Mucosa of rectum (tissue), 2 donors: ENCODE data around the gene USP3.
"Not testable (repeated sequence)": the region's sequence is repeated elsewhere in the genome, so short reads cannot be mapped to it uniquely, and the experiment has no call there.

Source experiments
- H3K27ac ChIP-seq, 2 donors: one replicate each; pipeline ENCODE4 v1.7.0; 2013; ENCODE audit warnings: inconsistent platforms in 2 of 2, low read depth in 2 of 2, low read length in 2 of 2
- H3K27me3 ChIP-seq, 2 donors: one replicate each; pipeline ENCODE4 v1.7.0; 2013; ENCODE audit warnings: low read length in 2 of 2; ENCODE audit not compliant: control insufficient read depth in 2 of 2, insufficient read depth in 2 of 2
- H3K36me3 ChIP-seq, 2 donors: one replicate each; pipeline ENCODE4 v1.7.0; 2013; ENCODE audit warnings: low read length in 2 of 2; ENCODE audit not compliant: control insufficient read depth in 2 of 2, insufficient read depth in 2 of 2
- H3K4me1 ChIP-seq, 2 donors: one replicate each; pipeline ENCODE4 v1.7.0; 2013; ENCODE audit warnings: low read length in 2 of 2, mild to moderate bottlenecking in 1 of 2; ENCODE audit not compliant: control insufficient read depth in 2 of 2, insufficient read depth in 2 of 2
- H3K4me3 ChIP-seq, 2 donors: one replicate each; pipeline ENCODE4 v1.7.0; 2013; ENCODE audit warnings: low read length in 2 of 2
- H3K9ac ChIP-seq, 2 donors: one replicate each; pipeline ENCODE4 v1.7.0; 2013; ENCODE audit warnings: low read length in 2 of 2, low read depth in 1 of 2, mild to moderate bottlenecking in 1 of 2
- H3K9me3 ChIP-seq, 2 donors: one replicate each; pipeline ENCODE4 v1.7.0; 2013; ENCODE audit warnings: low read length in 2 of 2; ENCODE audit not compliant: control insufficient read depth in 2 of 2
- donor health status: healthy.
- donor health status: Normal muscosa, but diverticular disease.

Gene USP3

DNA sequence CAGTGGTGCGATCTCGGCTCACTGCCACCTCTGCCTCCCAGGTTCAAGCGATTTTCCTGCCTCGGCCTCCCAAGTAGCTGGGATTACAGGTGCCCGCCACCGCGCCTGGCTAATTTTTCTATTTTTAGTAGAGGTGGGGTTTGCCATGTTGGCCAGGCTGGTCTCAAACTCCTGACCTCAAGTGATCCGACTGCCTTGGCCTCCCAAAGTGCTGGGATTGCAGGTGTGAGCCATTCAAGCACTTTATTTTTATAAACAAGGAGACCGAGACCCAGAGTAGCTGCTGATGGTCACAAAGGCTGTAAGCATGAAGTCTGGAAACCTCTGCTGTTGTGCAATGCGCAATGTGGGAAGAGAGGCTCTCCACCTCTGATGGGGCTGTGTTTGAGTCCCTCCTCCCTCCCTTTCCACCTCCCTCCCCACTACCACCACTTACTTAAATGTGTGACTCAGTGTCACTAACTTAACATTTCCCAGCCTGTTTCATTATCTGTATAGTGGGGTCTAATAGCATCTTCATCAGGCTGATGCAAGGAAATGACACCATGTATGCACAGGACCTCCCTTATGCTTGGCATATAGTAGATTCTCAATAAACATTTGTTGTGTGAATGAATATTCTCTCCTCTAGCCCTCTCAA is 16.5 kb upstream of the USP3 start:
- H3K36me3 ChIP-seq, H3K9me3 ChIP-seq, H3K27ac ChIP-seq, H3K4me3 ChIP-seq, H3K9ac ChIP-seq, H3K27me3 ChIP-seq: not testable (repeated sequence)
- H3K4me1 ChIP-seq, result peaks cover 0 to 18% of the 10 kb centered on the region in 2 donors

DNA sequence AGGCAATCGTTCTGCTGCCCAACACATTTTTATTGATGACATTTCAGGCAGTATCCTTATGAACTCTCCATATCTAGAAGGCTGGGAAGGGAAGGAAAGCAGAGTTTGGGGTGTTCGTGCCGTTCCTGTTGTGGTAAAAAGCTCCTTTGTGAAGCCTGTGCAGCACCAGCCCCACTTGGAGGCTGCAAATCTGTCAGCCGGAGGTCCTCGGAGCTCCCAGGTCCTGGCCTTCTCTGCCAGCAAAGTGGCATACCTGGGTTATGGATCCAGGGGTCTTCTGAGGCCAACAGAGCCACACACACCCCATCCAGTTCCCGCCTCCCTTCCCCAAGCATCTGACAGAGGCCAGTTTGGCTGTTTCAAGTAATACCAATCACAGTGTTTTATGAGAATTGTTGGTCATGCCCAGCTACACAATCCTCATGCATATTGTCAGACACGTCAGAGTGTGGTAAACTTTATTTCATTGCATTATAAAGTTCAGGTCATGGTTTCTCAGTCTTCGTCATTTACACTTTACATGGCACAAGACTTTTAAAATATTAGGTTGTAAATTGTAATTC is 15.9 kb upstream of the USP3 start:
- H3K27ac ChIP-seq, result no peak overlapping the region
- H3K4me3 ChIP-seq, result no peak overlapping the region
- H3K36me3 ChIP-seq, result no peaks in the 10 kb centered on the region
- peaks cover 0 to 15% of the 10 kb centered on the region in 2 donors for H3K4me1 ChIP-seq
- no peaks in the 10 kb centered on the region for H3K27me3 ChIP-seq
- no peak overlapping the region for H3K9ac ChIP-seq
- H3K9me3 ChIP-seq, result no peaks in the 10 kb centered on the region

DNA sequence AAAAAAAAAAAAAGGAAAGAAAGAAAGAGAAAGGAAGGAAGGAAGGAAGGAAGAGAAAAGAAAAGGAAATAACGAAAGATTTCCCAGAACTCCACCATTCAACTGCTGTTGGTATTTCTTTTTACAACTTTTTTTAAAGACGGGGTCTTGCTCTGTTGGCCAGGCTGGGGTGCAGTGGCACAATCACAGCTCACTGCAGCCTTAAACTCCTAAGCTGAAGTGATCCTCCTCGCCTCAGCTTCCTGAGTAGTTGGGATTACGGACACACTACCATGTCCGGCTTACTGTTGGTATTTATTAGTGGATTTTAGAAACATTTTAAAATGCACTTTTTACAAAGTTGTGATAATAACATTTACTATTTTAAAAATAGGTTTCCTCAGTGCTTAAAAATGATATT is 15.0 kb upstream of the USP3 start:
- Histone ChIP-seq H3K27ac (no peak overlapping the region), H3K4me1 (peaks cover 0 to 9% of the 10 kb centered on the region in 2 donors), H3K27me3 (no peaks in the 10 kb centered on the region), H3K36me3 (no peaks in the 10 kb centered on the region), H3K9ac (no peak overlapping the region), H3K4me3 (no peak overlapping the region), H3K9me3 (no peaks in the 10 kb centered on the region)

DNA sequence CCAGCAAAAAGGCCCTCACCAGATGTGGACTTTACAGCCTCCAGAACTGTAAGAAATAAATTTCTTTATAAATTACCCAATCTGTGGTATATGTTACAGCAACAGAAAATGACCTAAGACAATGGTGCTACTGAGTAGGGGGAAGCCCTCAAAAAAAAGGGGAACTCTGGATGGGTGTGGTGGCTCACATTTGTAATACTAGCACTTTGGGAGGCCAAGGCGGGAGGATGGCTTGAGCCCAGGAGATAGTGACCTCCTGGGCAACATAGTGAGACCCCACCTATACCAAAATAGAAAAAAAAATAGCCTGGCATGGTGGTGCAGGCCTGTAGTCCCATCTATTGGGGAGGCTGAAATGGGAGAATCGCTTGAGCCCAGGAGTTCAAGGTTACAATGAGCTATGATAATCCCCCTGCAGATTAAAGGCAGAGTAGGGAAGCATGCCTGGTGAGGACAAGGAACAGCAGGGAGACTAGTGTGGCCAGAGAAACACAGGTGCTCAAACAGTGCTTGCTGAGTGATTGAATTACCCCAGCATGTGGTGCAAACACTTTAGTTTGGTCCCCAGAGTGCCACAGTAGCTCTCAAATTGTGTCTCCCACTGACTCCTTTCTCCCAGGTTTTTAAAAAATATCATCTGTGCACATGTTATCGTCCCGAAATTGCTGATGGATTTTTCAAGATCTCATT is 13.9 kb upstream of the USP3 start:
- H3K27me3 ChIP-seq, result no peaks in the 10 kb centered on the region
- H3K4me3 ChIP-seq, result no peak overlapping the region
- H3K9ac ChIP-seq, result no peak overlapping the region
- H3K36me3 ChIP-seq, result no peaks in the 10 kb centered on the region
- no peaks in the 10 kb centered on the region for H3K9me3 ChIP-seq
- H3K4me1 ChIP-seq, result peaks cover 0 to 9% of the 10 kb centered on the region in 2 donors
- no peak overlapping the region for H3K27ac ChIP-seq

GRCh38 chr15:63491116-63491827 is 13.1 kb upstream of the USP3 start:
- Histone ChIP-seq H3K4me1 (peaks cover 0 to 15% of the 10 kb centered on the region in 2 donors), H3K36me3 (no peaks in the 10 kb centered on the region), H3K9ac (no peak overlapping the region), H3K9me3 (no peaks in the 10 kb centered on the region), H3K27ac (no peak overlapping the region), H3K27me3 (no peaks in the 10 kb centered on the region), H3K4me3 (no peak overlapping the region)

DNA sequence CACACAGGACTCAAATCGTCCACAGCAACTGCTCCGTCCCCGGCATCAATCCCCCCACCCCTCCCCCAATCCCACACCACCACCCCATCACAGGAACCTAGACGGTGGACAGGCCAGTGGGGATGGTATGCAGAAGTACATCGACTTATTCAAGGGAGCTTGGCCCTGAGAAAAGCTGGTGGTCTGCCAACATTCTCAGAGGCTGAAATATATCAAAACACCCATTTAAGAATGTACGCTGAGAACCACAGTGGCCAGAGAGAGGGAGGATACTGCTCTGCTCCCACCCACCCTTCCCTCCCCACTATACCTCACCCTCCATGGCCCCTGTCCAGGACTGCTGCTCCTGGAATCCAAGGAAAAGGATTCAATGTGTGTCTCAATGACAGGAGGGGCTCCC is 12.4 kb upstream of the USP3 start:
- Histone ChIP-seq H3K9ac (no peak overlapping the region), H3K4me1 (peaks cover 0 to 15% of the 10 kb centered on the region in 2 donors), H3K9me3 (no peaks in the 10 kb centered on the region), H3K4me3 (no peak overlapping the region), H3K27me3 (no peaks in the 10 kb centered on the region), H3K36me3 (no peaks in the 10 kb centered on the region), H3K27ac (no peak overlapping the region)

- Histone ChIP-seq H3K9ac (no peak overlapping the region), H3K27me3 (no peaks in the 10 kb centered on the region), H3K27ac (no peak overlapping the region), H3K4me1 (peaks cover 0 to 16% of the 10 kb centered on the region in 2 donors), H3K9me3 (no peaks in the 10 kb centered on the region), H3K36me3 (no peaks in the 10 kb centered on the region), H3K4me3 (no peak overlapping the region)
These were observed 11.8 kb upstream of the USP3 start for GRCh38 chr15:63492541-63493077.

- no peak overlapping the region for H3K27ac ChIP-seq
- no peak overlapping the region for H3K4me3 ChIP-seq
- H3K9me3 ChIP-seq, result no peaks in the 10 kb centered on the region
- no peaks in the 10 kb centered on the region for H3K27me3 ChIP-seq
- no peaks in the 10 kb centered on the region for H3K36me3 ChIP-seq
- no peak overlapping the region for H3K9ac ChIP-seq
- peaks cover 4 to 23% of the 10 kb centered on the region in 2 donors for H3K4me1 ChIP-seq
These were observed 11.0 kb upstream of the USP3 start for GRCh38 chr15:63493436-63493835.

DNA sequence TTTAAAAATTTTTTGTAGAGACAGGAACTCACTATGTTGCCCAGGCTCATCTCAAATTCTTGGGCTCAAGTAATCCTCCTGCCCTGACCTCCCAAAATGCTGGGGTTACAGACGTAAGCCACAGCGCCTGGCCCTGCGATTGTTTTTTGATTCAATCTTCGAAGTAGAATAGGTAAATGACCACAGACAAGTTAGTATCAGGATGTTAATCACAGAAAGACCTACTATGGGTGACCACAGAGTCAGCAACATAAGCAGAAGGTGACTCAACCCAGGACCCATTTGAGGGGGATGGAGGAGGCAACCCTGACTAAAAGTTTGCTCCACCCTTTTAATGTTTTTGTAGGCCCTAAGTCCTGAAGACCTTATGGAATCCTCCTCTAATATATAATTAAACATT is 10.0 kb upstream of the USP3 start:
- no peaks in the 10 kb centered on the region for H3K36me3 ChIP-seq
- no peak overlapping the region for H3K9ac ChIP-seq
- no peaks in the 10 kb centered on the region for H3K9me3 ChIP-seq
- peaks cover 4 to 23% of the 10 kb centered on the region in 2 donors for H3K4me1 ChIP-seq
- H3K27me3 ChIP-seq, result no peaks in the 10 kb centered on the region
- H3K27ac ChIP-seq, result no peak overlapping the region
- H3K4me3 ChIP-seq, result no peak overlapping the region

DNA sequence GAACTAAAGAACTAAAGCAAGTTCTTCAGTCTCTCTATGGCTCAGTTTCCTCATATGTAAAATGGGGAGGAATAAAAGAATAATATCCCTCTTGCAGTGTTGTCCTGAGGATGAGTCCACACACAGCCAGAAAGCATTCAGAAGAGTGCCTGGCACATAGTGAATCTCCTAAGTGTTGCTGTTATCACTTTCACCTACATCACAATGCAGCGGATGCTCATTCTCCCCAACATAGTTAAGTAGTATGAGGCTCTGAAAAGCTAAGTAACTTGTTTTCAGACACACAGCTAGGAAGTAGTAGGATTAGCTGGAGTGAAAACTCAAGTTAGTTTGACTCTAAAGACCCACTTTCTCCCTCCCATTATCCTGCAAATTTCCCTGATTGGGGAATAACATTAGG is 9.1 kb upstream of the USP3 start:
- Histone ChIP-seq H3K4me1 (peaks cover 8 to 25% of the 10 kb centered on the region in 2 donors), H3K9ac (no peak overlapping the region), H3K27ac (no peak overlapping the region), H3K27me3 (no peaks in the 10 kb centered on the region), H3K36me3 (no peaks in the 10 kb centered on the region), H3K4me3 (no peak overlapping the region), H3K9me3 (no peaks in the 10 kb centered on the region)
